GM21529 (cell line): ENCODE results near the gene FEM1C.
A peak's percentile ranks its signal among the peaks of the same experiment; 100 is the strongest.

Source experiments
- ATAC-seq: cut with Tn5 transposase; IDR thresholded peaks from one replicate; pipeline ENCODE4 v1.9.1; 2021; ENCODE audit not compliant: unreplicated experiment

The FEM1C gene, protein sequence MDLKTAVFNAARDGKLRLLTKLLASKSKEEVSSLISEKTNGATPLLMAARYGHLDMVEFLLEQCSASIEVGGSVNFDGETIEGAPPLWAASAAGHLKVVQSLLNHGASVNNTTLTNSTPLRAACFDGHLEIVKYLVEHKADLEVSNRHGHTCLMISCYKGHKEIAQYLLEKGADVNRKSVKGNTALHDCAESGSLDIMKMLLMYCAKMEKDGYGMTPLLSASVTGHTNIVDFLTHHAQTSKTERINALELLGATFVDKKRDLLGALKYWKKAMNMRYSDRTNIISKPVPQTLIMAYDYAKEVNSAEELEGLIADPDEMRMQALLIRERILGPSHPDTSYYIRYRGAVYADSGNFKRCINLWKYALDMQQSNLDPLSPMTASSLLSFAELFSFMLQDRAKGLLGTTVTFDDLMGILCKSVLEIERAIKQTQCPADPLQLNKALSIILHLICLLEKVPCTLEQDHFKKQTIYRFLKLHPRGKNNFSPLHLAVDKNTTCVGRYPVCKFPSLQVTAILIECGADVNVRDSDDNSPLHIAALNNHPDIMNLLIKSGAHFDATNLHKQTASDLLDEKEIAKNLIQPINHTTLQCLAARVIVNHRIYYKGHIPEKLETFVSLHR

DNA sequence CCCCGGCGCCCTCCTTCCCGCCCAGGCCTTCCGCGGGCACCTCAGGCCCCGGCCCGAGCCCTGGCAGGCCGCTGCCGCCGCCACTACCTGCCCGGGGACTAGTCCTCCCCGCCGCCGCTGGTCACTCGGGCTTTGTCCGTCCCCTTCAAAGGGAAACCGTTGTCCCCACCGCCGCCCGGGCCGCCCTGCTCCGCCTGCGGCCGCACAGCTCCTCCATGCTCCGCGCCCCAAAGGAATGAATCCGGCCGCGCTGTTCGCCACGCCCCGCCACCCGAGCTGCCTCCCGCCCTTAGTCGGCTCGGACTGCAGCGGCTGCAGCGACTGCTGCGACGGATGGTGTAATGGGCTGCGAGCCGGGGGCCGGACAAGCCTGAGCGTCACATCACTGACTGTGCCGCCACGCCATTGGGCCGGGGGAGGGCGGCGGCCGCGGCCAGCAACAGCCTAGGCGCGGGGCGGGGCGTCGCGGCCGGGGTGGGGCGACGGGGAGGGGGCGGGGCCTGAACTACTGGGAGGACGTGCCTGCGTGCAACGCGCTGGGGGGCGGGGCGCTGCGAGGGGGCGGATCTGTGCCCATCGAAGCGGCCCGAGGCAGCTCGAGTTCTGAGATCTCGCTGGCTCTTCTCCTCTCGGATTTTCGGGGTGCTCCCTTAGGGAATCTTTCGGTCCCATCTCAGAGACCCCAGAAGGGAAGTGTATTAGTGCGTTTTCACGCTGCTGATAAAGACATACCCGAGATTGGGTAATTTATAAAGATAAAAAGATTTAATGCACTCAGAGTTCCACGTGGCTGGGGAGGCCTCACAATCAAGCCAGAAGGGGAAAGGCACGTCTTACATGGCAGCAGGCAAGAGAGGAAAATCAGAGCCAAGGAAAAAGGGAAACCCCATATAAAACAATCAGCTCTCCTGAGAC lies at the start of gene FEM1C:
FEM1C (minus strand) TSS at position 340 of the 915 bp plus-strand sequence. CDS start 1,282 bp downstream, outside the sequence.
- peak; percentile 93 for ATAC-seq

DNA sequence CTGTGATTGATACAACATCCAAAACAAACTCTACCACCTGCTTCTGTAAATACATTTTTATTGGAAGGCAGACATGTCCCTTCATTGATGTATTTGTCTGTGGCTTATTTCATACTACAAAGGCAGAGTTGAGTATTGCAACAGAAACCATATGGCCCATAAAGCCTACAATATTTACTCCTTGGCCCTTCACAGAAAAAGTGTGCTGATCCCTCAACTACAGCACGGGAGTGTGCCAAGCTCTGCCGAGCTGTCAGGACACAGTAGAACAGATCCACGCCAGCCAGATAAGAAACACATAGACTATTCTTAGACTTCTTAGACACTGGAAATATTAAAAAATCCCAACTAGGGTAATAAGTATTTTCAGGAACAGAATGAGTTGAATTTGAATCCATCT lies 44.5 kb upstream of the FEM1C start:
- no peak for ATAC-seq

DNA sequence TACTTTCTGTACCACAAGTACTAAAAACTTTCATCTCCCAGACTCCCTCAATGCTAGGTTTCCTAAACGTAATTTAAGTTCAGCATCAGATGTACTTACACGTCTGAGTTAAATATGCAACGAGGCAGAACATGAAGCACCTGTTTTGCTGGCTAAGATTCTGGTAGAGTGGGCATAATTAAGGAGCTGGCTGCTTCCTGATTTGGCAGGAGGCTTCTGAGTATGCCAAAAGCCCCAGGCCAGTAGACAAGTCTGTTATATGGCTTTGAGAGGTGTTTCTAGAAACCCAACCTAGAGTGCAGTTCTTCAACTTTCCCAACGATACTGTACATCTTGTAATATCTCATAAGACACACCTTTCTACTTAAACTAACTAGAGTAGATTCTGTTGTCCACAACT lies 44.1 kb upstream of the FEM1C start:
- ATAC-seq: no peak

DNA sequence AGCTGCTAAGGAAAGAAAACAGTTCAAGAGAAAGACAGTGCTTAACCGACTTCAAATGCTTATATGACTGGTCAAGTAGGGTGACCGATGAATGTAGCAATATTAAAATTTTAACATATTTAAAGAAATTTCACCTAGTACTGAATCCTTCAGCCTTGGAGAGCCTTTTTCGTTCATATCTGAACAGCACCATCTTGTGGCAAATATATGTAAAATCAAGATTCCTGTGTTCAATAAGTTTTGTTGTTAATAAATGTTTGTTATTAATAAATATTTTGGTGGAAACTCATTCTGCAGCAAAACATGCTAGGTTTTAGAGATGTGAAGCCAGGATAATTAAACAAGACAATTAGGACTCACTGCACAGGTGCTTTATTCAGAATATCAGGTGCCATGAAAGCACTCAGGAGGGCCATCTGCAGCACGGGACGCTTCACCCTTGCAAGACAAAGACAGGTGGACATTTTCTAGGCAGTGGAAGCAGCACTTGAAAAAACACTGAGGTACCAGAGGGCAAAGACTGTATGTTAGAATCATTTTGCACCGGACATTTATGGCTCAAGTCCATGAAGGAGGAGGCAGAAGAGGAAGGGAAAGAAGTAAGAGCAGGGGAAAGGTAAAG lies 42.1 kb upstream of the FEM1C start:
- no peak for ATAC-seq

DNA sequence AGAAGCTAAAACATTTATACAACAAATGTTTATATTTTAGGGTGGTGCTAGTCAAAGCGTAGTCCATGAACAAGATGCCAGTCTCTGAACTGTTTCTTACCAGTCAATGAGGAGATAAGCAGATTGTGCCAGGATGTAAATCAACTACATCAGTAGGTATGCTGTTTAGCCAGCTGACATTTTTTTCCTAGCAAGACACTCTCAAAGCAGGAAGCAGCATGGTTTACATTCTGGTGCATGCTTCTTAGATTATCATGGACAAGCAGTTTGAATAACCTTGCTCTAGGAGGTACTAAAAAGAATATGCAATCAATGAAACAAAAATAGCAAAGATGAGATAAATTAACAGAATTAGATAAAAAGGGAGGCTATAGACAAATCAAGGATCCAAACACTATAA lies 40.7 kb upstream of the FEM1C start:
- ATAC-seq: no peak

DNA sequence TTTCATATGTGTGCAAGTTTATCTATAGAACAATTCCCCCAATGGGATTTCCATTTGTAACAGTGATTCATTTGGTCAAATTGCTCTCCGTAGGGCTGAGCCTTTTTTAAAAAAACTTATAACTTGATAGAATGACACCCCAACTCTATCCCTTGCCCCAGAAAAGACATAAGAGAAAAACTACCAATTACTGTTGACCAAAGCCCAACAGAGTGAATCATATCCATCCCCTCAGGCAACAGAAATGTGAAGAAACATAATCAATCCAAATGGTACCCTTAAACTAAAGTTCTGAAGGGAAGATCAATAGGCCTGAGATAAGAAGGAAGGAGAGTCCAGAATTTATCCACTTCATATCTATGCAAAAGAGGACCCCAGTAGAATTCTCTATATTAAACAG lies 39.9 kb upstream of the FEM1C start:
- no peak for ATAC-seq

DNA sequence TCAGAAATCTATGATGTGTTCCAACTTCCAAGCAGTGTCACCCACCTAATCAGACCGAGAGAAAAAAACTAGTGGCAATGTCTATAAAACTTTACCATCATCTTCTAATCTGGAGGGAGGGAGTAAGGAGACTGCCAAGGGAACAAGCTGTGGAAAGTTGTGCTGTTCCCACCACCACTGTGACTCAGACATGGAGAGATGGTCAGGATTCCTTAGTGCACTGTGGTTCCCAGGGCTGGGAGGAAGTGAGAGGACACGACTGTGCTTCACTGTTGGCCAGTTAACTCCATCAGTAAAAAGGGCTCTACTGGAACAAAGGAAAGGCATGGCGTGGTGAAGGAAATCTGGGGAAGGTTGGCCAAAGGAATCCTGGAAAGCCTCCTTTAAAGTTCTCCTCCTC lies 38.9 kb upstream of the FEM1C start:
- no peak for ATAC-seq

DNA sequence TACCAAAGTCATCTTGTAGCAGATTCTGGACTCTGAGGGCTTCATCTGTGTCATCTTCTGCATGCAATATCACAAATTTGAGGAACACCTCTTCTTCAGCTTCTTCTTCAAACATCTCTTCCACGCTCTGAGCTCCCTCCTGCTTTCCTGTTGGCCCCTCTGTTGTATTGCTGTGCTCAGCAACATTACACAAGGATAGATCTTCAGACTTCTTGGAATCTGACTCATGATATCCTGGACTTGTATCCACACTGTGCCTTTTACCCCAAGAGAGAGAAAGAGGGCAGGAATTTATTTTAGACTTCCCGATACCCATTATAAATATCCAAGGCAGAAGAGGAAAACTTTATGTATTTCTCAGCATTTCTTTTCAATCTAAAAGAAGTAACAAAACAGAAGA lies 36.4 kb upstream of the FEM1C start:
- no peak for ATAC-seq

DNA sequence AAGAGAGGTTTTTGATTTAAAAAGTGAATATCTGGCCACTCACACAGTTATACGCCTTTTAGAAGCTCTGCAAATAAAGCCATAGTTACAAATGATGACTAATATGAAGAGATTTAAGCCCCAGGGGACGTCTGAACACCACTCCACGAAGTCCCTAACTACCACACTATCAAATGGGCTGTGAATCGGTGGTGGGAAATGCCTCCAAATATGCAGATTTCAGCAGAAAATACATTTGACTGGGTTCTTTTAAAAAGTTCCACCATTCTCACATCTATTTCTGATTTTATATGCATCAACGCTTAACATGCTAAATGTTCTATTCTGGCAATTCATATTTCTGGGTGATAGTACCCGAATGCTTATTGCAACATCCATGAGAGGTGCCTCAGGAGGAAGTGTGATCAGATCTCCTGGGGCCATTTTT lies 35.2 kb upstream of the FEM1C start:
- peak; percentile 55 for ATAC-seq

DNA sequence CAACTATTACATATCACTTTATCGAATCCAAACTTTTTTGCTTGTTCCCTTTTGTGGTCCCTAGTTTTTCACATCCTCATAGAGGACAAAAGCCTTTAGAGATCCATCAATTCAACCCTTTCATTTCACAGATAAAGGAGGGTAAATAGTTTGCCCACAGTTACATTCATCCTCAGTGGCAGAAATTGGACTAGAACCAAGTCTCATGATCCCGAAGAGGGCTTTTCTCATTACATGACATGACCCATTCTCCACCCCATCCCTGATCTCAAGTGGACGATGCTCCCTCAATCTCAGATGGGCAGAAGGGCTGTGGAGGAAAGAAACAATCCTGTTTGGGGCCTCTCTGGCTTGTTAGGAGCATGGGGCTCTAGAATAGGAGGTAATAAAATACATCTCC lies 34.6 kb upstream of the FEM1C start:
- ATAC-seq: no peak

DNA sequence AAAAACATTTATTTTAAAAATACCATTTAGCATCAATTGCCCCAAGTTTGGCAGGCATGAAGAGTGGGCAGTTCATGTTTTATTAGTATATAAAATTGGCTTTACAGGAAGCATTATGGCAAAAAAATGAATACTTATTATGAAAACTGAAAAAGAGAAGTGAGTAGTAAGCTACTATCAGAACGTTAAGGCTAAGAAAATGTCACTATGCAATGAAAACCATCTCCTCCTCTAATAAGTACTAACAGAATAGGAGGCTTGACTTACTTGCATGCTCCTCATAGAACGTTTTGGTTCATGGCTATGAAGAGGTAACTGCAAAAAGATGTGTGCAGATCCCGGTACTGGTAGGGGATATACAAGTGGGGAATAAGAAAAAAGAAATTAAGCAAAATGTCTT lies 34.1 kb upstream of the FEM1C start:
- peak; percentile 61 for ATAC-seq

DNA sequence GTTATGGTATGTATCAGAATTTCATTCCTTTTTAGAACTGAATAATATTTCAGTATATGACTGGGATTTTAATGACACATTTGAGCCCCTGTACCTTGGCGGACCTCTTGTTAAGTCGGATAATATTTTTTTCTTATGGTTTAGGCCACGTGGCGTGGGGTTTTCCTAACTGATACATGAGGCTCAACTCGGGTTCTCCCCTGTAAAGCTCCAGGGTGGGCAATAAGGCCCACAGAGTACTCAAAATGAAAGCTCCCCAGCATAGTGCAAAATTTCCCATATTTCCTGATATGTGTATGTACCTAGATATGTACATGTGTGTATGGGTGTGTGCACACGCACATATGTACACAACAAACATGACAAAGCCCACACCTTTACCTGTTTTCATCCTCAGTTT lies 33.2 kb upstream of the FEM1C start:
- no peak for ATAC-seq

DNA sequence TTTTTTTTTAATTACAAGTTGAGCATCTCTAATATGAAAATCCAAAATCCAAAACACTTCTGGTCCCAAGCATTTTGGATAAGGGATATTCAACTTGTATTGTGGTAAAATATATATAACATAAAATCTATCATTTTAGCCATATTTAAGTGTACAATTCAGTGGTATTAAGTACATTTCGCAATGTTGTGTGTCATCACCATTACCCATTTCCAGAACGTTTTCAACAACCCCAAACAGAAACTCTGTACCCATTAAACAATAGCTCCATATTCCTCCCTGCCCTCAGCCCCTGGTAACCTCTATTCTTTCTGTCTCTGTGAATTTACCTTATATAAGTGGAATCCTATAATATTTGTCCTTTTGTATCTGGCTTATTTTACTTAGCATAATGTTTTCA lies 32.8 kb upstream of the FEM1C start:
- ATAC-seq: no peak

DNA sequence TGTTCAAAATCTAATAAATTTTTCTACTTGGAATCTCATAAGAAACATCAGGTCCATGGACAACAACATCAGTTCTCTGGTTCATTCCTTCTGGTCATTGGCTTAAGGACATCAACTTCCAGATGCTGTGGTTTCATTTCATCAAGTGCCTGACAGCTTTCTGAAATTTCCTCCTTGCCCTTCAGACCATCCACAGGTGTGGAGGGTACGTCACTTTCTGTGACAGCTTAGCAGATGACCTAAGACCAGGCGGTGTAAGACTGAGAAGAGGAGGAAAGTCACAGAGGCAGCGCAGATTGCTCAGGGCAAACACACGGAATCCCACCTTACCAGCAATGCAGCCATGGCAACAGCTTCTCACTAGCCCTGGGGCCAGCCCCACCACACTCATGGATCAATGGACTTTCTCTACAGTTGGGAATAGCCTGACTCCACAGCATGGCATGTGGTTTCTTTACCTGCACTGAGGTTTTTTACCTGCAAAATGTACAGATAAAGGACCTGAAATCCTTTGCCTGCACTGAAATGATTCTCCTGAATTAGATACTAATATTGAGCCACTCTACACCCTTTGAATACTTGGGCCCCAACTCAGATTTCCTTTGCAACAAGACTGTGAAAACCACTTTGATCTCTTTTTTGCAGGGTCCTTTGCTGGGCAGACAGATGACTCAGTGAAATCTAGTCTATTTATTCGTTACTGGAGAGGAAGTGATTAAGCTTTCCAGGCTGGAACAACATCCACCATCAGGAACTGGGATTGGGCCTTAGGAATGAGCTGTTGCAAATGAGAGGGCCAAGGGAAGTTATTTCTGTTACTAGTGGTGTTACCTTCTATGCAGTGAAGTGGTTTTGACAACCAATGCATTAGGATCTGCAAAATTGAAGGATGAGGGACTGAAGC lies 30.8 kb upstream of the FEM1C start:
- no peak for ATAC-seq

DNA sequence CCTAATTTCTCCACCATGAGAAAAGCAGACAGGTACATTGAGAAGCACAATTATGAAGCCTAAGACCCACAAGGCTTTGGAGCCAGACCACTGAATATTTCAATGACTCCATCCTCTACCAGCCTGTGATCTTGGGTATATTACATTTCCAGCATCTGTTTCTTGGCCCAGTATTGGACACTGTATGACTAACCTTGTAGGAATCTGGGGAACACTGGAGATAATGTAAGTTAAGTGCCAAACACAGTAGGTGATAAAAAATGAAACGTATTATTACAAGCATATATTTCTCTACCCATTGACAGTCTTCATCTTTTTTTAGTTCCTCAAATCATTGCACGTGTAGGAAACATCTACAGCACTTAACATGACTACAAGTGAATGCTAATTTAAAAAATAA lies 28.6 kb upstream of the FEM1C start:
- ATAC-seq: no peak

DNA sequence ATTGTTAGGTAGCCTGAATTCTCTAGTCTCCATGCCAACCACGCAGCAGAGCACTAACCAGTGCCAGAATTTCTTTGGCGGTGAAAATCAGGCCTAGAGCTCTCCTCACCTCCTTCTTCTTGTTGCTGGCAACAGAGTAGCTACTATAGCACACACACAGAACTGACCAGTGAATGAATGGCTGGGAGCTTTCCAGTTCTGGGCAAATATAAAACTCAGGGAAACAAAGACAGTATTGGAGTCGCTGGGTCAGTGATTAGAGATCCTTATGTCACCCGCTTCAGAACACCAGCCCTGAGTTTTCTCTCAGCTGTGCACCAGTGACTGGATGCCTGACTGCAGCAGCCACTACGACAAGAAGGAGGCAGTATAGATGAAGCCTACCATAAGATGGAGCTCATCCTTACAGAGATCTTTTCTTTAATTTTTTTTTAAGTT lies 26.9 kb upstream of the FEM1C start:
- no peak for ATAC-seq

DNA sequence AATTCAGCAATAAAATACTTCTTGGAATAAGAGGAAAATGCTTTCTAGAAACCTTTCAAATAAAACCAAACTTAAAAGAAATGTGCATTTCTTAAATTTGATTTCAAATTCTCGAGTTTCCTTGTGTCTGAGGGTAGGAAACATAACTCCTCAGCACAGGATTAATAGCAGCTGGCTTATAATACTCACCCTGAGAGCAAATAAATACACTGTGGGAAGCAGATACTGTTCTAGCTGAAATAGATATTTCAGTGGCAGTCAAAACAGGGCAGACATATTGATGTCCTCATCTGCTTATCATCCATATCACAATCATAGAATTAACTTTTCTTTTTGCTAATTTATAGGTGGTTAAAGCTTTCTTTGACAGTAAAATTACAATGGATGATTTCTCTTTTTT lies 24.1 kb upstream of the FEM1C start:
- no peak for ATAC-seq

DNA sequence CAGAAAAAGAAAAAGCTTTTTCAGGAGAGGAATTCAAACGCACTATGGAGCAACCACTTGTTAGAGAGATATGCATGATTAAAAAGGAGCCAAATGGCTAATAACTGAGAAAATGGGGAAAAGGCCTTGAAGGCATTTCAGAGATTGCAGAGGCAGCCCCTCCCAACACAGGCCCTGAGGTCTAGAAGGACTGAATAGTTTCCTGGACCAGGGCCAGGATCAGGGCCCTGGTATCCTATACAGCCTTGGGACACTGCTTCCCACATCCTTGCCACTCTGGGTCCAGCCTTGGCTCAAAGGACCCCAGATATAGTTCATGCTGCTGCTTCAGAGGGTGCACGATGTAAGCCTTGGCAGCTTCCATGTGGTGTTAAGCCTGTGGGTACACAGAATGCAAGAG lies 20.7 kb upstream of the FEM1C start:
- no peak for ATAC-seq

DNA sequence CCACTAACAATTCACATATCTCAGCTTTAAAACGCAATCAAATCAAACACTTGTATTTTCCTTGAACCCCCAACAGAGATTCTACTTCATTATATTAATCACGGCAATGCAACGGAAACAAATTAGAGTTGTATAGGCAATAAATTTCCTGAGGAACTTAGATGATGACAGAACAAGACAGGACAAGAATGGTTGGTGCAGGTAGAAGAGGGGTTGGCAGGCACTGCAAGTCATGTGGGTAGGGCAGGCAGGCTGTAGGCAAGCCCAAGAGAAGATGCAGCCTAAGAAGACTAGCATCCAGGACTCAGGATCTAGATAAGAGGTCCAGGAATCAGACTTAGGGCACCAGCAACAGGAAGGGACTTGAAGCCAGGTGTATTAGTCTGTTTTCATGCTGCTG lies 16.6 kb upstream of the FEM1C start:
- no peak for ATAC-seq

DNA sequence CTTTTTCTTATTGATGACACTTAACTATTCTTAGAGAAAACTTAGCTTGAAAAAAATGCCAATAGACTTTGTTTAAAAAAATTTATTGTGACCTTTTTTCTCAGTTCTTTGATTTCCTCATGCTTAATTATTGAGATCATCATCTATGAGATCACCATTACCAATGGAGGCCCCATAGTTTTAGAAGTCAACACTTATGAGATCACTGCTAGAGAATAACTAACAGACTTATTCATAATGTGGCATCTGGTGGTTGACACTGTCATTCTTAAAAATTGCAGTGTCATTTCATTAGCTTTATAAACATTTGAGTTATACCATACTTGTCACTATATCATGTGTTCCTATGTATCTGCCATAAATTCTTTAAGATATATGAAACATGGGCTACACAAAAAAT lies 14.9 kb upstream of the FEM1C start:
- no peak for ATAC-seq
